Stimulated activated CD8-positive, alpha-beta memory T cell treated with anti-CD3 and anti-CD28 coated beads, Interleukin-15, amount 100 ng/mL, for 48 hours (primary cell): ENCODE measurements around the gene PRSS56.
"Not testable (repeated sequence)": the region's sequence is repeated elsewhere in the genome, so short reads cannot be mapped to it uniquely, and the experiment has no call there.

Experiments
- DNase-seq, 2 donors: peaks; one replicate each; pipeline ENCODE4 v3.0.0-alpha.2; 2020; ENCODE audit warnings: low read depth in 2 of 2

PRSS56 gene

GRCh38 chr2:232541961-232542714 is 21.9 kb downstream of the PRSS56 start:
- no peak for DNase-seq

GRCh38 chr2:232542715-232543467 is 22.7 kb downstream of the PRSS56 start:
- DNase-seq: no peak

DNA sequence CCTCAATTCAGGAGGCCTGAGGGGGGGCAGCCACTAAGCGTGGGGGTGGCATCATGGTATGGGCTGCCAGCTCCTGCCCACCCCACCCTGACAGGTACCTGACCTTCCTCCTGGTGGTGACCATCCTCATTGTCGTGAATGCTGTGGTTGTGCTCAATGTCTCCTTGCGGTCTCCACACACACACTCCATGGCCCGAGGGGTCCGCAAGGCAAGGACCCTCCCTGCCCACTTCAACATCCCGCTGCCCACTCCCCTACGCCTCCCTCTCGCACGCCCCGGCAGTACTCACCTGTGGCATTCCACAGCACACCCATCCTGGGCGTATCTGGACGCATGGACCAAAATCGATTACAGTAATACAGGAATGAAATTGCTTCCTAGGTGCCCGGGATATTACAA is 23.3 kb downstream of the PRSS56 start:
- DNase-seq: no peak

- no peak for DNase-seq
Measured at GRCh38 chr2:232543928-232544631, 23.9 kb downstream of the PRSS56 start.

DNA sequence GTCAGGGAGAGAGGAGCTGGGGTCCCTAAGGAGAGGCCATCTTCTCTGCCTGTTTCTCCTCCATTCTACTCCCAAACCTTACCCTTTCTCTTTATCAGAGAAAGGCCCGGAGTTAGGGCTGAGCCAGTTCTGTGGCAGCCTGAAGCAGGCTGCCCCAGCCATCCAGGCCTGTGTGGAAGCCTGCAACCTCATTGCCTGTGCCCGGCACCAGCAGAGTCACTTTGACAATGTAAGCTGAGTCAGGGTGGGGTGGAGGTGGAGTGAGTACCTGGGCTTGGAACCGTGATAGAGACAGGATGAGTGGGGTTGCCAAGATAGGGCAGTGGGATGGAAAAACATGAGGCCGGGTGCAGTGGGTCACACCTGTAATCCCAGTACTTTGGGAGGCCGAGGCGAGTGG is 24.5 kb downstream of the PRSS56 start:
- DNase-seq: no peak

DNA sequence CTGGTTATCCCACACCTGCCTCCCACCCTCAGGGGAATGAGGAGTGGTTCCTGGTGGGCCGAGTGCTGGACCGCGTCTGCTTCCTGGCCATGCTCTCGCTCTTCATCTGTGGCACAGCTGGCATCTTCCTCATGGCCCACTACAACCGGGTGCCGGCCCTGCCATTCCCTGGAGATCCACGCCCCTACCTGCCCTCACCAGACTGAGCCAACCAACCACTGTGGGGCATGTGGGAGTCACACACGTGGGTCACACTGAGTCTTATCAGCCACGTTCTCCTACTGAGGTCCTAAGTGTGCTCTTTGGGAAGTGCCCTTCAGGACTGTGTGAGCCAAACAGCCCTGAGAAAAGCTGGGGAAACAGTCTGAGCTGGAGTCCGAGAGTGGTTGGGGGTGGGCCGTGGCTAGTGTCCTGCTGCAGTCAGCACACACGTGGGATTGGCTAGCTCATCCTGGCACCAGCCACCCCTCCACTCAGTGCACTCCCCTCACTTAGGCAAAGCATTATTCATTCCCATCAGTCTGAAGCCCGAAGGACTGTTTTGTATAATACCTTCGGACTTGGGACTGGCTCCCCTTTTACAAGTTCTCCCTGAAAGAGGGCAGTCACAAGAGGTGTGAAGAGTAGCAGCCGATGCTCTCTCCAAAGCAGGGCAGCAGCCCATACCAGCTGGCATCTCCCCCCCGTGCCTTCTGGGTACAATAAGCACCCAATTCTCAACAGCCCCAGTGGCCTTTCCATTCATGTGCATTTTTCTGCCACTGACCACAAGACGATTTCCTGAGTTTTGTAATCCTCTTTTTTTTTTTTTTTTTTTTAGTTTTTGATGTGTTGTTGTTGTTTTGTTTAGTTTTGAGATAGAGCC is 25.6 kb downstream of the PRSS56 start:
- no peak for DNase-seq

DNA sequence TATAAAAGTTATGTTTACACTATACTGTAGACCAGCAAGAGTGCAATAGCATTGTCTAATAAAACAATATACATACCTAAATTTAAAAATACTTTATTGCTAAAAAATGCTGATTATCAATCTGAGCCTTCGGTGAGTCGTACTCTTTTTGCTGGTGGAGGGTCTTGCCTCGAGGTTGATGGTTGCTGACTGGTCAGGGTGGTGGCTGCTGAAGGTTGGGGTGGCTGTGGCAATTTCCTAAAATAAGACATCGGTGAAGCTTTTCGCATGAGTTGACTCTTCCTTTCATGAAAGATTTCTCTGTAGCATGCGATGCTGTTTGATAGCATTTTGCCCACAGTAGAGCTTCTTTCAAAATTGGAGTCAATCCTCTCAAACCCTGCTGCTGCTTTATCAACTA is 27.8 kb downstream of the PRSS56 start:
- no peak for DNase-seq

DNA sequence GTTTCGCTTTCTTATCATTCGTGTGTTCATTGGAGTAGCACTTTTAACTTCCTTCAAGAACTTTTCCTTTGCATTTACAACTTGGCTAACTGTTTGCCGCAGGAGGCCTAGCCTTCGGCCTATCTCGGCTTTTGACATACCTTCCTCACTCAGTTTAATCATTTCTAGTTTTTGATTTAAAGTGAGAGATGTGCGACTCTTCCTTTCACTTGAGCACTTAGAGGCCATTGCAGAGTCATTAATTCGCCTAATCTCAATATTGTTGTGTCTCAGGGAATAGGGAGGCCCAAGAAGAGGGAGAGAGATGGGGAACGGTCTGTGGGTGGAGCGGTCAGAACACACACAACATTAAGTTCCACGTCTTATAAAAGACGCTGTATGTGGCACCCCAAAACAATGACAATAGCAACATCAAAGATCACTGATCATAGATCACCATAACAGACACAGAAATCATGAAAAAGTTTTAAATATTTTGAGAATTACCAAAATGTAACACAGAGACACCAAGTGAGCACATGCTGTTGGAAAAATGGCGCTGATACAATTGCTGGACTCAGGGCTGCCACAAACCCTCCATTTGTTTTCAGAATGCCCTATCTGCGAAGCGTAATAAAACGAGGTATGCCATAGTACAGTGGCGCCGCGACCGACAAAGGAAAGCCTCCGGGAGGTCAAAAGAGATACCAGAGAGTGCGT is 29.6 kb downstream of the PRSS56 start:
- DNase-seq: no peak

- peak; percentile 86 to 90 for DNase-seq
Measured at GRCh38 chr2:232550354-232551249, 30.4 kb downstream of the PRSS56 start, which contains the start of the genes EIF4E2 and TIGD1. Gene EIF4E2 (plus strand): TSS chr2:232550689. CDS start chr2:232550725, 36 bp downstream. Gene TIGD1 (minus strand): TSS chr2:232550557. CDS start chr2:232549882, 675 bp downstream.

- DNase-seq: no peak
Measured at GRCh38 chr2:232551250-232551638, 31.1 kb downstream of the PRSS56 start.

- no peak for DNase-seq
Measured at GRCh38 chr2:232551776-232552175, 31.6 kb downstream of the PRSS56 start.

GRCh38 chr2:232556426-232556825 is 36.2 kb downstream of the PRSS56 start:
- no peak for DNase-seq

GRCh38 chr2:232562515-232563151 is 42.4 kb downstream of the PRSS56 start:
- no peak for DNase-seq

GRCh38 chr2:232563580-232563979 is 43.4 kb downstream of the PRSS56 start:
- no peak for DNase-seq

DNA sequence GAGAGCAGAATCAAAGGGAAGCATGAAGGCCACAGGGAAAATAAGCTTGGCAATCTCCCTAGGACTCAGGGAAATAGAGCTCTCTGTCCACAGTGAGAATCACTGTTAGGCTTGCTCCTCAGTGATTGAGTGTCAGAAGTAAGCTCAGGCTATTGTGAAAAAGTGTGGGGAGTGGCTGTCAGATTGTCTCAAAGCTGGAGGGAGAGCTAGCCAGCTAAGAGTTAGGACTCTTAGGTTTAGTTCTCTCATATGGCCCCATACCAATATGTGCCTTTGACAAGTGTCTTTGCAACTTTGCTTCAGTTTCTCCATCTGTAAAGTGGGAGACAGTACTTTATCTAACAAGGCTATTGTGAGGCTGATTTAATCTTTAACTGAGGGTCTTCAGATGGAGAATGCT is 47.5 kb downstream of the PRSS56 start:
- DNase-seq: no peak

DNA sequence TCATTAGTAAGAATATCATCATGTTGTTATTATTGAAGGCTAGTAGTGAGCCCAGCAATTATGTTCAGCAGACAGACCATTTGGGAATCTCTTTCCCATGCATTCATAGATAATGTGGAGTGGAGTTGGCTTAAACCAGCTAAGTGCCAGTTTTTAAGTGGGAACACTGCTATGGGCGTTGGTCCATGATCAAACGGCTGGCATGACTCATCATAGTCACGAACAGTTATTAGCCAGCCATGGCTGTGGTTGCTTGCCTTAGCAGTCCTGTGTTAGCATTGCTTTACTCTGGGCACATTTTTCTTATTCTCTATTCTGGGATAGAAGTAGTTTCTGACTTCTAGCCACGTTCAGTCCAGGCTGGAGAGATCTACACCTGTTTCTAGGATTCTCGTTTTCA is 48.0 kb downstream of the PRSS56 start:
- no peak for DNase-seq

DNA sequence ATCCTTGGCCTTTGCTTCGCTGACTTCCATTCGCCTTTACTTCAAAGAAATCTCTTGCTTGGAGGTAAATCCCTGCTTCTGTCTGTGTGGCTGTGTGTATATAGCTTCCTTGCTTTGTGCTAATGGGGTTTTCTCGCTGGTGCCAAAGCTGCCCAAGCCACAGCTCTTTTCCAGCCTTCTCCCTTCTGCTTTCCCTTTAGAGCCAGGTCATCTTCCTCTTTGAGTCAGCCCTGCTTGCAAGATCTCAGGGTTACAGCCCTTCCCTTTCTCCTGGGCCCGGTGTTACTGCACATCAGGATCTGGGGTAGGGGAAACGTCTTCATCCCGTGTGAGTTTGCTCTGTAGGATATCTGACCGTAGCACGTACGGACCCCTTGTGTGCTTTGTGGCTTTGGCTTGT is 49.4 kb downstream of the PRSS56 start:
- no peak for DNase-seq

- DNase-seq: not testable (repeated sequence)
Measured at GRCh38 chr2:232570481-232570880, 50.3 kb downstream of the PRSS56 start.

- DNase-seq: no peak
Measured at GRCh38 chr2:232571026-232571474, 50.9 kb downstream of the PRSS56 start.
